HG02798 (cell line): ENCODE data around the gene TADA2B.

Experiments
- ATAC-seq: cut with Tn5 transposase; IDR thresholded peaks from one replicate; pipeline ENCODE4 v1.9.1; 2021; ENCODE audit warnings: mild to moderate bottlenecking; ENCODE audit not compliant: unreplicated experiment, poor library complexity

The TADA2B gene

GRCh38 chr4:7104366-7105031 is 61.3 kb downstream of the TADA2B start:
- no peak for ATAC-seq

- ATAC-seq: no peak
These were observed 62.1 kb downstream of the TADA2B start for GRCh38 chr4:7105276-7105675.

GRCh38 chr4:7107166-7107905 is 64.2 kb downstream of the TADA2B start:
- ATAC-seq: no peak
